ENCODE data around the gene BCAS4.

Gene BCAS4

DNA sequence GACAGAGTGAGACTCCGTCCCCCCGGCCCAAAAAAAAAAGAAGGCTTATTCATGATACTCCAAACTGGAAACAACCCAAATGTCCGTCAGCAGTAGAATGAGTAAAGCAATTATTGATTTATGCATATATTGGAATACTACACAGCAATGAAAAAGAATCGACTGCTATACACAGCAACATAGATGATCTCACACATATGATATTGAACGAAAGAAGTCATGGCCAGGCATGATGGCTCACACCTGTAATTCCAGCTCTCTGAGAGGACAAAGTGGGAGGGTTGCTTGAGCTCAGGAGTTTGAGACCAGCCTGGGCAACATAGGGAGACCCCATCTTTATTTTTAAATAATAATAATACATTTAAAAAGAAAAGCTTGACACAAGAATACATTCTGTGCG lies 28.5 kb downstream of the BCAS4 start:
- no peak for DNase-seq (ENCODE audit: low read depth)

DNA sequence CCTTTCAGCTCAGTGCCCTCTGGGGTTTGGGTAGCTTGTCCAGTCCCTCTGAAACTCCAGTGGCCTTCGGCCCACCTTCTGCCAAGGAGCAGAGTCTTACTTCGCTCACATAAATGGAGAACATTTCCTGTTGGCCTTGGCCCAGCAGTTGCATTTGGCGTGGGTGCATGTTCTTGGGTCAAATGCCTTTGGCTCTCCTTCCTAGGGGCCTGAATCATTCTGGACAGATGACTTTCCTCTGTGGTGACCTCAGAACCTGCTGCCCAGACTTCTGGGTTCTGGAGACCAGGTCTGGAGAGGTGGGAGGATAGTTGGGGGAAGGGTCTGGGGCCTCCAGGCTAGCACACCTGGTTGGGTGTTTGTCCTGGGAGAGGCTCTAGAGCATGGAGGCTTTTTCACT lies 29.3 kb downstream of the BCAS4 start:
- DNase-seq (ENCODE audit: low read depth), result peak; percentile 77

GRCh38 chr20:50826121-50826520 lies 31.3 kb downstream of the BCAS4 start:
- no peak for DNase-seq (ENCODE audit: low read depth)

- DNase-seq (ENCODE audit: low read depth), result no peak
Measured at GRCh38 chr20:50828363-50829136, 33.7 kb downstream of the BCAS4 start.

GRCh38 chr20:50831622-50832021 lies 36.8 kb downstream of the BCAS4 start:
- no peak for DNase-seq (ENCODE audit: low read depth)

- peak; percentile 35 for DNase-seq (ENCODE audit: low read depth)
Measured at GRCh38 chr20:50834599-50835005, 39.7 kb downstream of the BCAS4 start.

DNA sequence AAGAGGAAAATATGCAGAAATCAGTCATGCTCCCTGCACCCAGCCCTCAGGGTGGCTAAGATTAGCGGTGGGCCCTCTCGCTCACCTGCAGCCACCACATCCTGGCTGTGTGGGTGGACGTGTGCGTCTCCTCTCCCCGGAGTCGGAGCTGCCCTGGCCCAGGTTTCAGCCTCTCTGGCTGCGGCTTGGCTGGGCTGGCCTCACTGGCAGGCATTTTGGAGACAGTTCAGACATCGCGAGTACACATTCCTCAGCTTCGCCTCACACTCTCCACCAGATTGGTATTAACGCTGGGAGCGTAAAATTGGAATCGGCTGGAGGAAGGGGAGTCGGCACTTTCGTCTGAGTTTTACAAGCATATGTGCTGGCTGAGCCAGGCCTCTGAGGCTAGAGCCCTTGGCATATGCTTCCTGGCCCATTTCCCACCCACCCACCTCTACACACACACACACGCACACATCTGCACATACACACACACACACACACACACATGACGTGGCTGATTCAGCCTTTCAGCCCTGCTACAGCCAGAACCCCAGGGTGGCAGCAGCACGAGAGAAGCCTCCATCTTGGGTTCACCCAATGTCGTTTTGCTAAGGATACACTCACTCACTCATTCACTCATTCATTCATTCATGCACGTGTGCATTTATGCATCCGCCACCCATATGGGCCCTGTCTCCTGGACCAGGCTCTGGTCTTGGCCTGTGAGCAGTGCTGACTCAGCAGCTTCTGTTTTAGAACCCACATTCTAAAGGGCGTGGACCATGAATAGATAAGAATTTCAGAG lies 42.9 kb downstream of the BCAS4 start:
- peak; percentile 83 for DNase-seq (ENCODE audit: low read depth)

DNA sequence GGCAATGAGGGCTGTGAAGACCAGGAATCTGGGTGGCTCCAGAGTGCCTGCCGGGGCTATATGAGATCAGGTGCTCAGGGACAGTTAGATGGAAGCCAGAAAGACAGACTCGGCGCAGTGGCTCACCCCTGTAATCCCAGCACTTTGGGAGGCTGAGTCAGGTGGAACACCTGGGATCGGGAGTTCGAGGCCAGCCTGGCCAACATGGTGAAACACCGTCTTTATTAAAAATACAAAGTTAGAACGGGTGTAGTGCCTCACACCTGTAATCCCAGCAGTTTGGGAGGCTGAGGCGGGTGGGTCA lies 43.4 kb downstream of the BCAS4 start:
- DNase-seq (ENCODE audit: low read depth), result no peak

GRCh38 chr20:50838707-50839385 lies 44.0 kb downstream of the BCAS4 start:
- DNase-seq (ENCODE audit: low read depth), result no peak

DNA sequence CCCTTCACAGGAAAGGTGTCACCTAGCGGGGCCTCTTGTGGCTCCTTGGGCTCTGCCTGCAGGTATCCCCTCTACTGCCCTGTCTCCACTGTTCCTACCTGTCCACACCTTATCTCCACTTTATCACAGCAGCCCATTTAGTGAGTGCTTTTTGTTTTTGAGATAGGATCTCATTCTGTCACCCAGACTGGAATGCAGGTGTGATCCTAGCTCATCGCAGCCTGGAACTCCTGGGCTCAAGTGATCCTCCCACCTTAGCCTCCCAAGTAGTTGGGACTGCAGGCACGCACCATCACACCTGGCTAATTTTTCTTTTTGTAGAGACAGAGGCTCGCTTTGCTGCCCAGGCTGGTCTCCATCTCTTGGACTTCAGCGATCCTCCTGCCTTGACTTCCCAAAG lies 48.0 kb downstream of the BCAS4 start:
- DNase-seq (ENCODE audit: low read depth), result no peak

GRCh38 chr20:50843331-50844276 lies 48.7 kb downstream of the BCAS4 start:
- DNase-seq (ENCODE audit: low read depth), result no peak

GRCh38 chr20:50844430-50845100 lies 49.7 kb downstream of the BCAS4 start:
- DNase-seq (ENCODE audit: low read depth), result no peak

GRCh38 chr20:50845566-50846215 lies 50.8 kb downstream of the BCAS4 start:
- no peak for DNase-seq (ENCODE audit: low read depth)

- DNase-seq (ENCODE audit: low read depth), result no peak
Measured at GRCh38 chr20:50848341-50848808, 53.5 kb downstream of the BCAS4 start.

- DNase-seq (ENCODE audit: low read depth), result no peak
Measured at GRCh38 chr20:50848846-50849673, 54.2 kb downstream of the BCAS4 start.

- DNase-seq (ENCODE audit: low read depth), result no peak
Measured at GRCh38 chr20:50850721-50851286, 55.9 kb downstream of the BCAS4 start.

- no peak for DNase-seq (ENCODE audit: low read depth)
Measured at GRCh38 chr20:50852085-50852484, 57.2 kb downstream of the BCAS4 start.

- no peak for DNase-seq (ENCODE audit: low read depth)
Measured at GRCh38 chr20:50854506-50855249, 59.8 kb downstream of the BCAS4 start.
